ENCODE measurements around the gene RAI1.
A peak's percentile ranks its signal among the peaks of the same experiment; 100 is the strongest.

Gene RAI1

GRCh38 chr17:17831208-17832031 lies 150.2 kb downstream of the RAI1 start:
- DNase-seq (ENCODE audit: low read depth) = no peak

- DNase-seq (ENCODE audit: low read depth) = no peak
Measured at GRCh38 chr17:17832032-17832363, 150.7 kb downstream of the RAI1 start.

GRCh38 chr17:17833658-17834357 lies 152.6 kb downstream of the RAI1 start:
- no peak for DNase-seq (ENCODE audit: low read depth)

GRCh38 chr17:17834974-17835373 lies 153.7 kb downstream of the RAI1 start:
- no peak for DNase-seq (ENCODE audit: low read depth)

GRCh38 chr17:17835415-17836249 lies 154.4 kb downstream of the RAI1 start:
- DNase-seq (ENCODE audit: low read depth) = no peak

- peak; percentile 88 for DNase-seq (ENCODE audit: low read depth)
Measured at GRCh38 chr17:17836250-17836817, 155.1 kb downstream of the RAI1 start.

GRCh38 chr17:17836818-17837379 lies 155.6 kb downstream of the RAI1 start, which contains the start of gene SREBF1:
Gene SREBF1, minus strand, starts transcription at chr17:17836986. Its CDS starts 169 bp downstream, at chr17:17836817.
- no peak for DNase-seq (ENCODE audit: low read depth)

GRCh38 chr17:17837380-17837821 lies 156.1 kb downstream of the RAI1 start:
- DNase-seq (ENCODE audit: low read depth) = peak; percentile 83

- no peak for DNase-seq (ENCODE audit: low read depth)
Measured at GRCh38 chr17:17837966-17838962, 157.0 kb downstream of the RAI1 start.

GRCh38 chr17:17839791-17840707 lies 158.8 kb downstream of the RAI1 start:
- peak; percentile 80 for DNase-seq (ENCODE audit: low read depth)

GRCh38 chr17:17840751-17841591 lies 159.7 kb downstream of the RAI1 start:
- DNase-seq (ENCODE audit: low read depth) = no peak

- DNase-seq (ENCODE audit: low read depth) = no peak
Measured at GRCh38 chr17:17841601-17842025, 160.4 kb downstream of the RAI1 start.

GRCh38 chr17:17842111-17842876 lies 161.0 kb downstream of the RAI1 start:
- no peak for DNase-seq (ENCODE audit: low read depth)

- no peak for DNase-seq (ENCODE audit: low read depth)
Measured at GRCh38 chr17:17843096-17843495, 161.8 kb downstream of the RAI1 start.

- no peak for DNase-seq (ENCODE audit: low read depth)
Measured at GRCh38 chr17:17844079-17844478, 162.8 kb downstream of the RAI1 start.

GRCh38 chr17:17844500-17844899 lies 163.2 kb downstream of the RAI1 start:
- no peak for DNase-seq (ENCODE audit: low read depth)

GRCh38 chr17:17845046-17845775 lies 164.0 kb downstream of the RAI1 start:
- no peak for DNase-seq (ENCODE audit: low read depth)
